Mesendoderm (in vitro differentiated cells): ENCODE measurements around the gene B4GALT4.

ENCODE experiments used
- DNase-seq: peaks from one replicate; pipeline ENCODE4 v3.0.0; 2013
- H2AK5ac ChIP-seq: 2 replicates; pipeline ENCODE4 v1.6.1; 2013; ENCODE audit warnings: low read length, inconsistent platforms
- H2BK120ac ChIP-seq: 2 replicates; pipeline ENCODE4 v1.6.1; 2013; ENCODE audit warnings: low read depth, mild to moderate bottlenecking, low read length, moderate library complexity, mixed read lengths
- H2BK15ac ChIP-seq: replicated peaks from 2 replicates; pipeline ENCODE4 v1.6.1; 2013; ENCODE audit warnings: low read depth, mild to moderate bottlenecking, moderate library complexity
- H2BK5ac ChIP-seq: 2 replicates; pipeline ENCODE4 v1.6.1; 2013; ENCODE audit warnings: low read length, inconsistent platforms
- H3K18ac ChIP-seq: 2 replicates; pipeline ENCODE4 v1.6.1; 2013; ENCODE audit warnings: mild to moderate bottlenecking, low read length, mixed read lengths
- H3K23ac ChIP-seq: one replicate; pipeline ENCODE4 v1.6.1; 2013; ENCODE audit warnings: low read length
- H3K27ac ChIP-seq: 2 replicates; pipeline ENCODE4 v1.5.1; 2013; ENCODE audit warnings: low read depth, mild to moderate bottlenecking, inconsistent platforms, low read length, moderate library complexity
- H3K27me3 ChIP-seq: 2 replicates; pipeline ENCODE4 v1.6.1; 2013; ENCODE audit warnings: low read length, control low read depth, mild to moderate bottlenecking, inconsistent platforms; ENCODE audit not compliant: insufficient read depth, poor library complexity
- H3K36me3 ChIP-seq: 2 replicates; pipeline ENCODE4 v1.6.1; 2013; ENCODE audit warnings: low read length, inconsistent platforms; ENCODE audit not compliant: control insufficient read depth, insufficient read depth
- H3K4ac ChIP-seq: one replicate; pipeline ENCODE4 v1.6.1; 2013; ENCODE audit warnings: low read depth, mild to moderate bottlenecking, low read length, moderate library complexity
- H3K4me1 ChIP-seq: 2 replicates; pipeline ENCODE4 v1.6.1; 2013; ENCODE audit warnings: low read depth, low read length, inconsistent platforms; ENCODE audit not compliant: control insufficient read depth
- H3K4me2 ChIP-seq: 2 replicates; pipeline ENCODE4 v1.6.1; 2013; ENCODE audit warnings: low read length
- H3K4me3 ChIP-seq: 2 replicates; pipeline ENCODE4 v1.5.1; 2013; ENCODE audit warnings: mild to moderate bottlenecking, low read length
- H3K56ac ChIP-seq: one replicate; pipeline ENCODE4 v1.6.1; 2013; ENCODE audit warnings: low read length
- H3K79me1 ChIP-seq: 2 replicates; pipeline ENCODE4 v1.6.1; 2013; ENCODE audit warnings: low read length, inconsistent platforms
- H3K79me2 ChIP-seq: 2 replicates; pipeline ENCODE4 v1.6.1; 2013; ENCODE audit warnings: mild to moderate bottlenecking, low read length; ENCODE audit not compliant: control insufficient read depth, insufficient read depth
- H3K9ac ChIP-seq: 2 replicates; pipeline ENCODE4 v1.6.1; 2013; ENCODE audit warnings: low read length, inconsistent platforms
- H4K5ac ChIP-seq: one replicate; pipeline ENCODE4 v1.6.1; 2013; ENCODE audit warnings: low read length
- H4K8ac ChIP-seq: one replicate; pipeline ENCODE4 v1.6.1; 2013; ENCODE audit warnings: low read depth, mild to moderate bottlenecking, control low read depth, low read length, moderate library complexity
- WGBS: extraction: QIAGEN DNeasy Blood & Tissue Kit; methylation state at CpG from one replicate; pipeline ENCODE4 v1.1.7; 2013; ENCODE audit warnings: low lambda C conversion rate, missing lambda C conversion rate; ENCODE audit not compliant: insufficient coverage; ENCODE audit errors: extremely low coverage; 5-methylcytosine and 5-hydroxymethylcytosine counted together

Gene B4GALT4

GRCh38 chr3:119194237-119195150 is 46.2 kb downstream of the B4GALT4 start:
- Histone ChIP-seq H3K18ac (no peak overlapping the region), H3K27me3 (no peaks in the 10 kb centered on the region), H2AK5ac (no peak overlapping the region), H3K36me3 (no peaks in the 10 kb centered on the region), H3K79me2 (no peaks in the 10 kb centered on the region), H3K23ac (no peak overlapping the region), H3K79me1 (no peaks in the 10 kb centered on the region), H2BK120ac (no peak overlapping the region), H3K27ac (no peak overlapping the region), H3K4me1 (peaks cover 3% of the 10 kb centered on the region), H4K5ac (no peak overlapping the region), H3K4me2 (no peak overlapping the region), H3K4me3 (no peak overlapping the region), H2BK15ac (no peak overlapping the region), H3K9ac (no peak overlapping the region), H2BK5ac (no peak overlapping the region), H4K8ac (no peak overlapping the region), H3K56ac (no peak overlapping the region), H3K4ac (no peak overlapping the region)
- 100% methylated on average over 1 of the region's 7 CpGs for WGBS
- DNase-seq: no peak

GRCh38 chr3:119191800-119192199 is 48.9 kb downstream of the B4GALT4 start:
- no peak overlapping the region for H4K5ac ChIP-seq
- no CpG with 5 or more reads among the region's 1 CpG for WGBS
- H2BK5ac ChIP-seq: no peak overlapping the region
- no peak overlapping the region for H3K4me3 ChIP-seq
- no peak overlapping the region for H3K18ac ChIP-seq
- H3K27ac ChIP-seq: no peak overlapping the region
- H3K79me1 ChIP-seq: no peaks in the 10 kb centered on the region
- H3K36me3 ChIP-seq: no peaks in the 10 kb centered on the region
- H3K79me2 ChIP-seq: no peaks in the 10 kb centered on the region
- H2BK120ac ChIP-seq: no peak overlapping the region
- H2BK15ac ChIP-seq: no peak overlapping the region
- H3K23ac ChIP-seq: peak overlapping the region; percentile 15
- H2AK5ac ChIP-seq: no peak overlapping the region
- H3K4me2 ChIP-seq: no peak overlapping the region
- H3K4ac ChIP-seq: no peak overlapping the region
- H3K9ac ChIP-seq: no peak overlapping the region
- peak overlapping the region; percentile 17 for H3K56ac ChIP-seq
- H4K8ac ChIP-seq: no peak overlapping the region
- no peaks in the 10 kb centered on the region for H3K27me3 ChIP-seq
- DNase-seq: no peak
- peaks cover 3% of the 10 kb centered on the region for H3K4me1 ChIP-seq

- H3K27ac ChIP-seq: no peak overlapping the region
- no peak overlapping the region for H3K4me3 ChIP-seq
- H3K36me3 ChIP-seq: no peaks in the 10 kb centered on the region
- H3K4me1 ChIP-seq: no peaks in the 10 kb centered on the region
- no peak overlapping the region for H3K56ac ChIP-seq
- H3K27me3 ChIP-seq: no peaks in the 10 kb centered on the region
- H3K18ac ChIP-seq: no peak overlapping the region
- H3K4ac ChIP-seq: no peak overlapping the region
- no peak overlapping the region for H2BK15ac ChIP-seq
- no peak overlapping the region for H4K5ac ChIP-seq
- H2BK5ac ChIP-seq: no peak overlapping the region
- no peak overlapping the region for H2BK120ac ChIP-seq
- no peak overlapping the region for H3K9ac ChIP-seq
- no peak overlapping the region for H3K23ac ChIP-seq
- no peaks in the 10 kb centered on the region for H3K79me1 ChIP-seq
- H3K79me2 ChIP-seq: no peaks in the 10 kb centered on the region
- H2AK5ac ChIP-seq: no peak overlapping the region
- no peak overlapping the region for H4K8ac ChIP-seq
- DNase-seq: no peak
- no peak overlapping the region for H3K4me2 ChIP-seq
These were observed 53.4 kb downstream of the B4GALT4 start for GRCh38 chr3:119187266-119187665.

- no peaks in the 10 kb centered on the region for H3K4me1 ChIP-seq
- no peak overlapping the region for H3K56ac ChIP-seq
- H3K23ac ChIP-seq: no peak overlapping the region
- H3K27ac ChIP-seq: no peak overlapping the region
- no peak overlapping the region for H2BK120ac ChIP-seq
- no peak overlapping the region for H3K9ac ChIP-seq
- H2AK5ac ChIP-seq: no peak overlapping the region
- no peak for DNase-seq
- H3K4me2 ChIP-seq: no peak overlapping the region
- H3K18ac ChIP-seq: no peak overlapping the region
- H4K8ac ChIP-seq: no peak overlapping the region
- WGBS: no CpG with 5 or more reads among the region's 7 CpGs
- no peaks in the 10 kb centered on the region for H3K27me3 ChIP-seq
- no peak overlapping the region for H2BK5ac ChIP-seq
- no peak overlapping the region for H3K4me3 ChIP-seq
- H3K36me3 ChIP-seq: no peaks in the 10 kb centered on the region
- H3K4ac ChIP-seq: no peak overlapping the region
- H4K5ac ChIP-seq: no peak overlapping the region
- no peak overlapping the region for H2BK15ac ChIP-seq
- no peaks in the 10 kb centered on the region for H3K79me2 ChIP-seq
- no peaks in the 10 kb centered on the region for H3K79me1 ChIP-seq
These were observed 55.7 kb downstream of the B4GALT4 start for GRCh38 chr3:119184796-119185570.

GRCh38 chr3:119184111-119184510 is 56.6 kb downstream of the B4GALT4 start:
- no peak overlapping the region for H3K4ac ChIP-seq
- H3K23ac ChIP-seq: no peak overlapping the region
- no peak overlapping the region for H2AK5ac ChIP-seq
- H3K27ac ChIP-seq: no peak overlapping the region
- H3K56ac ChIP-seq: no peak overlapping the region
- DNase-seq: no peak
- H3K9ac ChIP-seq: no peak overlapping the region
- no peaks in the 10 kb centered on the region for H3K4me1 ChIP-seq
- H3K4me3 ChIP-seq: no peak overlapping the region
- no peaks in the 10 kb centered on the region for H3K36me3 ChIP-seq
- no peak overlapping the region for H2BK120ac ChIP-seq
- no peaks in the 10 kb centered on the region for H3K79me1 ChIP-seq
- H4K8ac ChIP-seq: no peak overlapping the region
- no peaks in the 10 kb centered on the region for H3K27me3 ChIP-seq
- H4K5ac ChIP-seq: no peak overlapping the region
- H2BK5ac ChIP-seq: no peak overlapping the region
- no peaks in the 10 kb centered on the region for H3K79me2 ChIP-seq
- no peak overlapping the region for H3K18ac ChIP-seq
- H2BK15ac ChIP-seq: no peak overlapping the region
- WGBS: no CpG with 5 or more reads among the region's 9 CpGs
- H3K4me2 ChIP-seq: no peak overlapping the region
